NCI-H460 (cell line): ENCODE data around the gene PDE4C. TPM values are rescaled to one million over a fixed set of nuclear protein-coding genes. Genes with fewer than 3 reads are reported as not detected.

ENCODE experiments used
- DNase-seq: peaks from one replicate; pipeline ENCODE4 v3.0.0-alpha.2; 2016; ENCODE audit warnings: low read depth; ENCODE audit errors: extremely low read depth
- polyA plus RNA-seq: library from polyadenylated mRNA; depleted of rRNA; stranded (reverse); fragments of >200 nt; gene quantifications from 2 replicates; pipeline ENCODE4 v1.2.3, GENCODE V29; 2014; cell fraction: nucleus; rRNA removed
- total RNA-seq: library from RNA; depleted of rRNA; stranded (reverse); fragments of >200 nt; shearing (Covaris generic); gene quantifications from 2 replicates; pipeline ENCODE4 v1.2.3, GENCODE V29; 2014; rRNA removed

PDE4C gene
- 0.10 and 0.20 TPM in 2 replicates for total RNA-seq
- polyA plus RNA-seq = 0.38 TPM in 1 of 2 replicates, not detected in the other

GRCh38 chr19:18225702-18226468 is at the start of gene PDE4C:
Gene PDE4C (minus strand): TSS chr19:18226438. CDS start chr19:18226415, 23 bp downstream.
- DNase-seq = no peak

GRCh38 chr19:18274781-18275356 is 48.6 kb upstream of the PDE4C start:
- peak; percentile 47 for DNase-seq

GRCh38 chr19:18274219-18274780 is 48.1 kb upstream of the PDE4C start, which contains the start of gene IQCN:
Gene IQCN (minus strand): TSS chr19:18274452. CDS start chr19:18269478, 4,974 bp downstream.
- no peak for DNase-seq

- no peak for DNase-seq
These were observed 47.5 kb upstream of the PDE4C start for GRCh38 chr19:18273561-18274218.

GRCh38 chr19:18271433-18271841 is 45.2 kb upstream of the PDE4C start:
- no peak for DNase-seq

GRCh38 chr19:18270326-18270725 is 44.1 kb upstream of the PDE4C start:
- no peak for DNase-seq

- DNase-seq = no peak
These were observed 43.0 kb upstream of the PDE4C start for GRCh38 chr19:18269070-18269723.

GRCh38 chr19:18266771-18267686 is 40.8 kb upstream of the PDE4C start:
- no peak for DNase-seq

- DNase-seq = no peak
These were observed 39.3 kb upstream of the PDE4C start for GRCh38 chr19:18265582-18265981.

- DNase-seq = no peak
These were observed 38.8 kb upstream of the PDE4C start for GRCh38 chr19:18264971-18265540.

GRCh38 chr19:18264137-18264854 is 38.1 kb upstream of the PDE4C start:
- DNase-seq = no peak

GRCh38 chr19:18263324-18264136 is 37.3 kb upstream of the PDE4C start:
- no peak for DNase-seq

- DNase-seq = no peak
These were observed 36.7 kb upstream of the PDE4C start for GRCh38 chr19:18262917-18263316.

- no peak for DNase-seq
These were observed 35.9 kb upstream of the PDE4C start for GRCh38 chr19:18262144-18262543.

GRCh38 chr19:18261474-18261873 is 35.2 kb upstream of the PDE4C start:
- no peak for DNase-seq

GRCh38 chr19:18259893-18260292 is 33.7 kb upstream of the PDE4C start:
- no peak for DNase-seq
